HepG2 (cell line): ENCODE measurements around the gene PHOSPHO2.

Experiments
- CTCF ChIP-seq: sonication (generic); formaldehyde crosslinking; IDR thresholded peaks from 2 replicates; pipeline ENCODE4 v1.5.0; 2020; ENCODE audit warnings: mild to moderate bottlenecking, missing genetic modification reagents, moderate library complexity
- FOXK2 ChIP-seq: fragments of 450-650 bp; IDR thresholded peaks from 2 replicates; pipeline ENCODE4 v1.6.1; 2016
- MXI1 ChIP-seq: IDR thresholded peaks from 3 replicates; pipeline ENCODE4 v1.6.1; 2012; ENCODE audit warnings: low read depth, low read length, inconsistent platforms, borderline replicate concordance
- NR2F6 ChIP-seq, 2 experiments: IDR thresholded peaks; 2 replicates each; pipeline ENCODE4 v1.6.1; 2016; ENCODE audit warnings: antibody characterized with exemption in 1 of 2, mild to moderate bottlenecking in 1 of 2
- ZNF431 ChIP-seq: sonication (generic); formaldehyde crosslinking; IDR thresholded peaks from 2 replicates; pipeline ENCODE4 v1.9.0; 2022; ENCODE audit warnings: missing genetic modification reagents, low read depth, mild to moderate bottlenecking, borderline replicate concordance
- ZNF788 ChIP-seq: sonication (generic); formaldehyde crosslinking; IDR thresholded peaks from 2 replicates; pipeline ENCODE4 v1.5.0; 2020; ENCODE audit warnings: mild to moderate bottlenecking, missing genetic modification reagents, borderline replicate concordance
- ZSCAN29 ChIP-seq: sonication (generic); formaldehyde crosslinking; conservative IDR thresholded peaks from 2 replicates; pipeline ENCODE4 v1.4.0; 2020; ENCODE audit warnings: mild to moderate bottlenecking, missing genetic modification reagents
- TF ChIP-seq, protein P1 (sequence below): sonication (generic); formaldehyde crosslinking; IDR thresholded peaks from 2 replicates; pipeline ENCODE4 v1.5.1; 2020; ENCODE audit warnings: mild to moderate bottlenecking, missing genetic modification reagents, moderate library complexity

DNA sequence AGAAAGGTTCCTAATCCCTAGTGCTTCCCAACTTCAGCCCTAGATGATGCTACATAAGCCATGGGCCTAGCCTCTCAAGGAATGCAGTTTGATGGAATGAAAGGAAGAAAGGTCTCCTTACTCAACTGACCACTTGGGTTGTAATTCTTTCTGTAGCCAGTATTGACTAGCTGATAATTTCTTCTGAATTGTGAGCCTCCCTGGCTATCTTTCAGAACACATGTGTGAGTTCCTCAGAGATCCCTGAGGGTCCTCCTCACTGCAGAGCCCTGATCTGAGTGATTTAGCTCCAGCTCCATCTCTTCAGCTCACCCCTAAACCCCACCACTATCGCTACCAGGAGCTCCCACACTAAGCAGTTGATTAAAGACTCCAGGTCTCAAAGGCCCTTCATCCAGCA, 31.5 kb upstream of the PHOSPHO2 start:
- TF ChIP-seq MXI1 (no peak), CTCF (CRISPR knock-in tag) (no peak), ZSCAN29 (CRISPR knock-in tag) (no peak), NR2F6 (IDR thresholded peaks at IDR 0.05) (no peak), NR2F6 (CRISPR knock-in tag; IDR thresholded peaks at IDR 0.05) (no peak), ZNF431 (CRISPR knock-in tag) (no peak), ZNF788 (CRISPR knock-in tag) (no peak), FOXK2 (no peak)
- TF ChIP-seq, protein P1, sequence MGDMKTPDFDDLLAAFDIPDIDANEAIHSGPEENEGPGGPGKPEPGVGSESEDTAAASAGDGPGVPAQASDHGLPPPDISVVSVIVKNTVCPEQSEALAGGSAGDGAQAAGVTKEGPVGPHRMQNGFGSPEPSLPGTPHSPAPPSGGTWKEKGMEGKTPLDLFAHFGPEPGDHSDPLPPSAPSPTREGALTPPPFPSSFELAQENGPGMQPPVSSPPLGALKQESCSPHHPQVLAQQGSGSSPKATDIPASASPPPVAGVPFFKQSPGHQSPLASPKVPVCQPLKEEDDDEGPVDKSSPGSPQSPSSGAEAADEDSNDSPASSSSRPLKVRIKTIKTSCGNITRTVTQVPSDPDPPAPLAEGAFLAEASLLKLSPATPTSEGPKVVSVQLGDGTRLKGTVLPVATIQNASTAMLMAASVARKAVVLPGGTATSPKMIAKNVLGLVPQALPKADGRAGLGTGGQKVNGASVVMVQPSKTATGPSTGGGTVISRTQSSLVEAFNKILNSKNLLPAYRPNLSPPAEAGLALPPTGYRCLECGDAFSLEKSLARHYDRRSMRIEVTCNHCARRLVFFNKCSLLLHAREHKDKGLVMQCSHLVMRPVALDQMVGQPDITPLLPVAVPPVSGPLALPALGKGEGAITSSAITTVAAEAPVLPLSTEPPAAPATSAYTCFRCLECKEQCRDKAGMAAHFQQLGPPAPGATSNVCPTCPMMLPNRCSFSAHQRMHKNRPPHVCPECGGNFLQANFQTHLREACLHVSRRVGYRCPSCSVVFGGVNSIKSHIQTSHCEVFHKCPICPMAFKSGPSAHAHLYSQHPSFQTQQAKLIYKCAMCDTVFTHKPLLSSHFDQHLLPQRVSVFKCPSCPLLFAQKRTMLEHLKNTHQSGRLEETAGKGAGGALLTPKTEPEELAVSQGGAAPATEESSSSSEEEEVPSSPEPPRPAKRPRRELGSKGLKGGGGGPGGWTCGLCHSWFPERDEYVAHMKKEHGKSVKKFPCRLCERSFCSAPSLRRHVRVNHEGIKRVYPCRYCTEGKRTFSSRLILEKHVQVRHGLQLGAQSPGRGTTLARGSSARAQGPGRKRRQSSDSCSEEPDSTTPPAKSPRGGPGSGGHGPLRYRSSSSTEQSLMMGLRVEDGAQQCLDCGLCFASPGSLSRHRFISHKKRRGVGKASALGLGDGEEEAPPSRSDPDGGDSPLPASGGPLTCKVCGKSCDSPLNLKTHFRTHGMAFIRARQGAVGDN (CRISPR knock-in tag) = no peak
